NCI-H2227 treated with DMSO at 0.1 percent for 48 hours (cell line): ENCODE data around the gene CT45A7.
"Not testable (repeated sequence)": the region's sequence is repeated elsewhere in the genome, so short reads cannot be mapped to it uniquely, and the experiment has no call there.

Experiments
- DNase-seq: peaks from one replicate; lab custom pipeline; 2025; lab: John Stamatoyannopoulos, UW

CT45A7 gene, protein sequence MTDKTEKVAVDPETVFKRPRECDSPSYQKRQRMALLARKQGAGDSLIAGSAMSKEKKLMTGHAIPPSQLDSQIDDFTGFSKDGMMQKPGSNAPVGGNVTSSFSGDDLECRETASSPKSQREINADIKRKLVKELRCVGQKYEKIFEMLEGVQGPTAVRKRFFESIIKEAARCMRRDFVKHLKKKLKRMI

DNA sequence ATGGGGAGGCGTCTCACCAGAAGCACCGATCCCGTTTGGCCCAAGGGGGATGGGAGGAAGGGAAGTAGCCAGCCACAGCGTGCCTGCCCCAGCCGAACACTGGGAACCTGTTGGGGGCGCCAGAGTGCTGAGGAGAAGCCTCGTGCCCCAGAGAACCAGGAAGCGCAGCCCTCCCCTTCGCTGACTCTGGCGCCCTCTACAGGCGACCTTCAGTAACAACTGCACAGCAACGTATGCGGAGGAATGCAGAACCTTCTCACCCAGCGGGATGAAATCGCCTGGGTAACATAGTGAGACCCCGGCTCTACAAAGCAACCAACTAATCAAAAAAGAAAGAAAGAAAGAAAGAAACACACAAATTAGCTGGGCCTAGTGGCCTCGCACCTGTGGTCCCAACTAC lies at the start of gene CT45A7:
TSS of gene CT45A7 (minus strand) at position 101 of the 400 bp plus-strand sequence. CDS start 3,747 bp downstream, outside the sequence.
- not testable (repeated sequence) for DNase-seq

- DNase-seq: not testable (repeated sequence)
Observed at GRCh38 chrX:135882741-135883140, 45.7 kb upstream of the CT45A7 start.

DNA sequence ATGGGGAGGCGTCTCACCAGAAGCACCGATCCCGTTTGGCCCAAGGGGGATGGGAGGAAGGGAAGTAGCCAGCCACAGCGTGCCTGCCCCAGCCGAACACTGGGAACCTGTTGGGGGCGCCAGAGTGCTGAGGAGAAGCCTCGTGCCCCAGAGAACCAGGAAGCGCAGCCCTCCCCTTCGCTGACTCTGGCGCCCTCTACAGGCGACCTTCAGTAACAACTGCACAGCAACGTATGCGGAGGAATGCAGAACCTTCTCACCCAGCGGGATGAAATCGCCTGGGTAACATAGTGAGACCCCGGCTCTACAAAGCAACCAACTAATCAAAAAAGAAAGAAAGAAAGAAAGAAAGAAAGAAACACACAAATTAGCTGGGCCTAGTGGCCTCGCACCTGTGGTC lies 34.6 kb upstream of the CT45A7 start, which contains the start of gene CT45A9:
TSS of gene CT45A9 (minus strand) at position 101 of the 400 bp plus-strand sequence. CDS start 3,751 bp downstream, outside the sequence.
- DNase-seq: not testable (repeated sequence)

DNA sequence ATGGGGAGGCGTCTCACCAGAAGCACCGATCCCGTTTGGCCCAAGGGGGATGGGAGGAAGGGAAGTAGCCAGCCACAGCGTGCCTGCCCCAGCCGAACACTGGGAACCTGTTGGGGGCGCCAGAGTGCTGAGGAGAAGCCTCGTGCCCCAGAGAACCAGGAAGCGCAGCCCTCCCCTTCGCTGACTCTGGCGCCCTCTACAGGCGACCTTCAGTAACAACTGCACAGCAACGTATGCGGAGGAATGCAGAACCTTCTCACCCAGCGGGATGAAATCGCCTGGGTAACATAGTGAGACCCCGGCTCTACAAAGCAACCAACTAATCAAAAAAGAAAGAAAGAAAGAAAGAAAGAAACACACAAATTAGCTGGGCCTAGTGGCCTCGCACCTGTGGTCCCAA lies 17.4 kb upstream of the CT45A7 start, which contains the start of gene CT45A8:
TSS of gene CT45A8 (minus strand) at position 101 of the 400 bp plus-strand sequence. CDS start 3,755 bp downstream, outside the sequence.
- DNase-seq: not testable (repeated sequence)

DNA sequence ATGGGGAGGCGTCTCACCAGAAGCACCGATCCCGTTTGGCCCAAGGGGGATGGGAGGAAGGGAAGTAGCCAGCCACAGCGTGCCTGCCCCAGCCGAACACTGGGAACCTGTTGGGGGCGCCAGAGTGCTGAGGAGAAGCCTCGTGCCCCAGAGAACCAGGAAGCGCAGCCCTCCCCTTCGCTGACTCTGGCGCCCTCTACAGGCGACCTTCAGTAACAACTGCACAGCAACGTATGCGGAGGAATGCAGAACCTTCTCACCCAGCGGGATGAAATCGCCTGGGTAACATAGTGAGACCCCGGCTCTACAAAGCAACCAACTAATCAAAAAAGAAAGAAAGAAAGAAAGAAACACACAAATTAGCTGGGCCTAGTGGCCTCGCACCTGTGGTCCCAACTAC lies 17.2 kb downstream of the CT45A7 start, which contains the start of gene CT45A2:
TSS of gene CT45A2 (minus strand) at position 101 of the 400 bp plus-strand sequence. CDS start 3,747 bp downstream, outside the sequence.
- not testable (repeated sequence) for DNase-seq

DNA sequence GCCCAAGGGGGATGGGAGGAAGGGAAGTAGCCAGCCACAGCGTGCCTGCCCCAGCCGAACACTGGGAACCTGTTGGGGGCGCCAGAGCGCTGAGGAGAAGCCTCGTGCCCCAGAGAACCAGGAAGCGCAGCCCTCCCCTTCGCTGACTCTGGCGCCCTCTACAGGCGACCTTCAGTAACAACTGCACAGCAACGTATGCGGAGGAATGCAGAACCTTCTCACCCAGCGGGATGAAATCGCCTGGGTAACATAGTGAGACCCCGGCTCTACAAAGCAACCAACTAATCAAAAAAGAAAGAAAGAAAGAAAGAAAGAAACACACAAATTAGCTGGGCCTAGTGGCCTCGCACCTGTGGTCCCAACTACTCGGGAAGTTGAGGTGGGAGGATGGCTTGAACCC lies 34.4 kb downstream of the CT45A7 start, which contains the start of gene CT45A6:
TSS of gene CT45A6 (minus strand) at position 101 of the 400 bp plus-strand sequence. CDS start 3,794 bp downstream, outside the sequence.
- not testable (repeated sequence) for DNase-seq

DNA sequence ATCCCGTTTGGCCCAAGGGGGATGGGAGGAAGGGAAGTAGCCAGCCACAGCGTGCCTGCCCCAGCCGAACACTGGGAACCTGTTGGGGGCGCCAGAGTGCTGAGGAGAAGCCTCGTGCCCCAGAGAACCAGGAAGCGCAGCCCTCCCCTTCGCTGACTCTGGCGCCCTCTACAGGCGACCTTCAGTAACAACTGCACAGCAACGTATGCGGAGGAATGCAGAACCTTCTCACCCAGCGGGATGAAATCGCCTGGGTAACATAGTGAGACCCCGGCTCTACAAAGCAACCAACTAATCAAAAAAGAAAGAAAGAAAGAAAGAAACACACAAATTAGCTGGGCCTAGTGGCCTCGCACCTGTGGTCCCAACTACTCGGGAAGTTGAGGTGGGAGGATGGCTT lies 51.7 kb downstream of the CT45A7 start, which contains the start of gene CT45A5:
TSS of gene CT45A5 (minus strand) at position 101 of the 400 bp plus-strand sequence. CDS start 3,774 bp downstream, outside the sequence.
- not testable (repeated sequence) for DNase-seq
